HG03469 (cell line): Measurements from ENCODE around the gene SLC7A6.

Source experiments
- ATAC-seq: cut with Tn5 transposase; IDR thresholded peaks from one replicate; pipeline ENCODE4 v1.9.1; 2021; ENCODE audit warnings: mild to moderate bottlenecking, moderate library complexity, moderate number of reproducible peaks; ENCODE audit not compliant: unreplicated experiment

The SLC7A6 gene

GRCh38 chr16:68298907-68299561 is 34.7 kb downstream of the SLC7A6 start:
- no peak for ATAC-seq

- no peak for ATAC-seq
Measured at GRCh38 chr16:68299571-68300453, 35.5 kb downstream of the SLC7A6 start.

GRCh38 chr16:68300734-68301459 is 36.6 kb downstream of the SLC7A6 start:
- ATAC-seq, result no peak

- no peak for ATAC-seq
Measured at GRCh38 chr16:68306633-68307032, 42.3 kb downstream of the SLC7A6 start.

GRCh38 chr16:68309799-68310198 is 45.5 kb downstream of the SLC7A6 start:
- no peak for ATAC-seq

- peak; percentile 1 for ATAC-seq
Measured at GRCh38 chr16:68310437-68310773, 46.1 kb downstream of the SLC7A6 start.

- ATAC-seq, result peak; percentile 91
Measured at GRCh38 chr16:68310774-68311511, 46.6 kb downstream of the SLC7A6 start, which contains the start of the genes PRMT7 and SLC7A6OS. TSS of gene PRMT7 (plus strand) at chr16:68311019. CDS start at chr16:68315980, 4,961 bp downstream. TSS of gene SLC7A6OS (minus strand) at chr16:68310946. CDS start at chr16:68310926, 20 bp downstream.

GRCh38 chr16:68313116-68313515 is 48.8 kb downstream of the SLC7A6 start:
- ATAC-seq, result no peak

- no peak for ATAC-seq
Measured at GRCh38 chr16:68319185-68319908, 55.0 kb downstream of the SLC7A6 start.

- no peak for ATAC-seq
Measured at GRCh38 chr16:68324336-68324735, 60.0 kb downstream of the SLC7A6 start.

GRCh38 chr16:68324780-68325357 is 60.5 kb downstream of the SLC7A6 start:
- ATAC-seq, result no peak

GRCh38 chr16:68328151-68328859 is 64.0 kb downstream of the SLC7A6 start:
- ATAC-seq, result no peak

GRCh38 chr16:68328860-68329390 is 64.6 kb downstream of the SLC7A6 start:
- no peak for ATAC-seq

- ATAC-seq, result no peak
Measured at GRCh38 chr16:68331879-68332410, 67.6 kb downstream of the SLC7A6 start.

GRCh38 chr16:68332411-68333121 is 68.2 kb downstream of the SLC7A6 start:
- no peak for ATAC-seq

- no peak for ATAC-seq
Measured at GRCh38 chr16:68335175-68335574, 70.8 kb downstream of the SLC7A6 start.

GRCh38 chr16:68338326-68339119 is 74.2 kb downstream of the SLC7A6 start:
- no peak for ATAC-seq
